Measurements from ENCODE around the gene ZIC5.

- no peak for TF ChIP-seq CTCF (conservative IDR thresholded peaks at IDR 0.05 in 1 of 2, IDR thresholded peaks at IDR 0.05 in 1 of 2; ENCODE audit: extremely low read depth in 1 of 2, insufficient read depth in 1 of 2, low read depth in 1 of 2, low read length in 2 of 2)
- TF ChIP-seq EZH2 (IDR thresholded peaks at IDR 0.05; ENCODE audit: borderline replicate concordance, low read length): peak; percentile 82
These were observed 14.4 kb upstream of the ZIC5 start for GRCh38 chr13:99985886-99986527.
